Vagina (tissue), 2 donors: ENCODE data around the gene MORF4L2. TPM values are rescaled to one million over a fixed set of nuclear protein-coding genes. Genes with fewer than 3 reads are reported as not detected.

Experiments
- DNase-seq, 2 donors: peaks; one replicate each; pipeline ENCODE4 v3.0.0-alpha.2; 2017; ENCODE audit errors: extremely low spot score in 2 of 2
- H3K27ac ChIP-seq: fragments of 200-600 bp; sonication (generic); one replicate; pipeline ENCODE4 v1.5.1; 2019
- H3K27me3 ChIP-seq: fragments of 200-600 bp; sonication (generic); one replicate; pipeline ENCODE4 v1.5.1; 2019
- H3K36me3 ChIP-seq, 2 donors: fragments of 200-600 bp; sonication (generic); one replicate each; pipeline ENCODE4 v1.5.1; 2017 to 2019
- H3K4me1 ChIP-seq: fragments of 200-600 bp; sonication (generic); one replicate; pipeline ENCODE4 v1.5.1; 2019
- H3K4me3 ChIP-seq, 2 donors: fragments of 200-600 bp; sonication (generic); 1 replicate in 1 of 2; 2 replicates in 1 of 2; pipeline ENCODE4 v1.5.1; 2016 to 2019
- H3K9me3 ChIP-seq: fragments of 200-600 bp; sonication (generic); one replicate; pipeline ENCODE4 v1.5.1; 2019
- CTCF ChIP-seq, 3 experiments: fragments of 450-650 bp in 2 of 3; fragments of 200-600 bp in 1 of 3; sonication (generic) in 1 of 3; IDR thresholded peaks; one replicate each; pipeline ENCODE4 v1.5.1; 2017 to 2019; ENCODE audit warnings: antibody characterized with exemption in 3 of 3, mild to moderate bottlenecking in 2 of 3, moderate library complexity in 2 of 3
- POLR2A ChIP-seq, 2 donors: fragments of 450-650 bp; IDR thresholded peaks; one replicate each; pipeline ENCODE4 v1.6.1; 2017; ENCODE audit warnings: antibody characterized with exemption in 2 of 2, mild to moderate bottlenecking in 2 of 2, moderate library complexity in 2 of 2
- POLR2AphosphoS5 ChIP-seq, 2 donors: sonication (generic); formaldehyde crosslinking; IDR thresholded peaks; one replicate each; pipeline ENCODE4 v1.9.0; 2017; ENCODE audit warnings: antibody characterized with exemption in 2 of 2, mild to moderate bottlenecking in 2 of 2, low read depth in 1 of 2; ENCODE audit not compliant: insufficient read depth in 1 of 2
- intact Hi-C: fragments of 100-400 bp; cut with DNase I; formaldehyde crosslinking; loops from one replicate; pipeline ENCODE4 v1.15.1; 2023
- total RNA-seq: library from RNA; depleted of rRNA; stranded (reverse); fragments of >200 nt; gene quantifications from one replicate; pipeline ENCODE4 v1.2.3, GENCODE V29; 2016

Gene MORF4L2
- total RNA-seq, 1 donor from 2014 or later = 170 TPM

GRCh38 chrX:103729015-103729414 is 42.5 kb upstream of the MORF4L2 start:
- no peaks in the 10 kb centered on the region for H3K36me3 ChIP-seq
- no peaks in the 10 kb centered on the region for H3K27me3 ChIP-seq

GRCh38 chrX:103727115-103727514 is 40.6 kb upstream of the MORF4L2 start:
- intact Hi-C loops = no loop called here
- Histone ChIP-seq H3K27me3 (no peaks in the 10 kb centered on the region), H3K9me3 (no peaks in the 10 kb centered on the region), H3K36me3 (no peaks in the 10 kb centered on the region), H3K4me1 (no peaks in the 10 kb centered on the region), H3K27ac (no peak overlapping the region), H3K4me3 (no peak overlapping the region)
- DNase-seq = no peak
- TF ChIP-seq CTCF (IDR thresholded peaks at IDR 0.05) (no peak), POLR2A (IDR thresholded peaks at IDR 0.05) (no peak), POLR2AphosphoS5 (IDR thresholded peaks at IDR 0.05; ENCODE audit: insufficient read depth in 1 of 2, low read depth in 1 of 2) (no peak)

More at GRCh38 chrX:103729015-103729414, 42.5 kb upstream of the MORF4L2 start:
- Histone ChIP-seq H3K27ac (no peak overlapping the region), H3K4me1 (no peaks in the 10 kb centered on the region), H3K4me3 (no peak overlapping the region), H3K9me3 (no peaks in the 10 kb centered on the region)
- DNase-seq = no peak
- TF ChIP-seq CTCF (IDR thresholded peaks at IDR 0.05) (no peak), POLR2A (IDR thresholded peaks at IDR 0.05) (no peak), POLR2AphosphoS5 (IDR thresholded peaks at IDR 0.05; ENCODE audit: insufficient read depth in 1 of 2, low read depth in 1 of 2) (no peak)
- intact Hi-C loops = no loop called here

- Histone ChIP-seq H3K27me3 (no peaks in the 10 kb centered on the region), H3K36me3 (no peaks in the 10 kb centered on the region), H3K4me3 (no peak overlapping the region), H3K27ac (no peak overlapping the region), H3K9me3 (no peaks in the 10 kb centered on the region), H3K4me1 (no peaks in the 10 kb centered on the region)
- TF ChIP-seq POLR2AphosphoS5 (IDR thresholded peaks at IDR 0.05; ENCODE audit: insufficient read depth in 1 of 2, low read depth in 1 of 2) (no peak), POLR2A (IDR thresholded peaks at IDR 0.05) (no peak), CTCF (IDR thresholded peaks at IDR 0.05) (no peak)
- DNase-seq = no peak
- intact Hi-C loops = no loop called here
Observed at GRCh38 chrX:103726477-103726876, 40.0 kb upstream of the MORF4L2 start.

GRCh38 chrX:103722505-103722904 is 36.0 kb upstream of the MORF4L2 start:
- H3K4me3 ChIP-seq = no peak overlapping the region
- no peak overlapping the region for H3K27ac ChIP-seq
- no peaks in the 10 kb centered on the region for H3K4me1 ChIP-seq
- DNase-seq = no peak
- H3K36me3 ChIP-seq = no peaks in the 10 kb centered on the region
- H3K9me3 ChIP-seq = no peaks in the 10 kb centered on the region
- intact Hi-C loops = no loop called here
- no peak for TF ChIP-seq POLR2AphosphoS5 (IDR thresholded peaks at IDR 0.05; ENCODE audit: insufficient read depth in 1 of 2, low read depth in 1 of 2)
- TF ChIP-seq CTCF (IDR thresholded peaks at IDR 0.05) = no peak
- no peak for TF ChIP-seq POLR2A (IDR thresholded peaks at IDR 0.05)
- no peaks in the 10 kb centered on the region for H3K27me3 ChIP-seq

- no peak overlapping the region for H3K4me3 ChIP-seq
- no peak for DNase-seq
- intact Hi-C loops = no loop called here
- no peaks in the 10 kb centered on the region for H3K4me1 ChIP-seq
- TF ChIP-seq CTCF (IDR thresholded peaks at IDR 0.05) (no peak), POLR2A (IDR thresholded peaks at IDR 0.05) (no peak), POLR2AphosphoS5 (IDR thresholded peaks at IDR 0.05; ENCODE audit: insufficient read depth in 1 of 2, low read depth in 1 of 2) (no peak)
- no peaks in the 10 kb centered on the region for H3K36me3 ChIP-seq
- H3K27me3 ChIP-seq = no peaks in the 10 kb centered on the region
- no peak overlapping the region for H3K27ac ChIP-seq
- no peaks in the 10 kb centered on the region for H3K9me3 ChIP-seq
Observed at GRCh38 chrX:103718120-103718519, 31.6 kb upstream of the MORF4L2 start.
